Colonic mucosa (tissue), 4 donors: ENCODE data around the gene RAF1. TPM values are rescaled to one million over a fixed set of nuclear protein-coding genes. Genes with fewer than 3 reads are reported as not detected.

Experiments used
- DNase-seq: peaks from one replicate; pipeline ENCODE4 v3.0.0-alpha.2; 2020
- H3K27ac ChIP-seq: fragments of 200-600 bp; one replicate; pipeline ENCODE4 v1.8.0; 2021
- H3K27me3 ChIP-seq: fragments of 200-600 bp; one replicate; pipeline ENCODE4 v1.8.0; 2021
- H3K36me3 ChIP-seq: fragments of 200-600 bp; one replicate; pipeline ENCODE4 v1.8.0; 2021
- H3K4me1 ChIP-seq: fragments of 200-600 bp; one replicate; pipeline ENCODE4 v1.8.0; 2021; ENCODE audit warnings: mild to moderate bottlenecking
- H3K4me3 ChIP-seq: fragments of 200-600 bp; one replicate; pipeline ENCODE4 v1.8.0; 2021
- H3K9ac ChIP-seq, 2 donors: one replicate each; pipeline ENCODE4 v1.7.0; 2013; ENCODE audit warnings: control low read depth in 2 of 2, low read depth in 2 of 2, low read length in 2 of 2
- H3K9me3 ChIP-seq: fragments of 200-600 bp; one replicate; pipeline ENCODE4 v1.8.0; 2021
- CTCF ChIP-seq: fragments of 200-600 bp; IDR thresholded peaks from one replicate; pipeline ENCODE4 v1.8.0; 2022; ENCODE audit warnings: antibody characterized with exemption, mild to moderate bottlenecking
- intact Hi-C: fragments of 100-400 bp; cut with DNase I; formaldehyde crosslinking; loops from one replicate; pipeline ENCODE4 v1.14.1; 2022
- total RNA-seq, 2 donors: library from RNA; stranded (reverse); fragmentation: NEBNext Ultra II Directional in 1 of 2; extraction: Animal tissue kit (Norgen Biotek cat#: 25700) in 1 of 2; gene quantifications; one replicate each; pipeline ENCODE4 v1.2.1, GENCODE V29; 2021
- donor health status: healthy.
- donor health status: DM: no; HTN: no; CAD: no.
- donor health status: DM: no; HTN: no; CAD: no.

RAF1 gene
- total RNA-seq, 2 donors from 2014 or later, result 66.1 to 79.5 TPM

GRCh38 chr3:12541625-12542024, 122.3 kb downstream of the RAF1 start:
- Histone ChIP-seq H3K4me1 (no peaks in the 10 kb centered on the region), H3K27me3 (no peaks in the 10 kb centered on the region), H3K9ac (no peak overlapping the region), H3K4me3 (no peak overlapping the region), H3K9me3 (no peaks in the 10 kb centered on the region), H3K36me3 (no peaks in the 10 kb centered on the region), H3K27ac (no peak overlapping the region)
- intact Hi-C loops, result no loop called here
- DNase-seq, result no peak
- TF ChIP-seq CTCF, result no peak

GRCh38 chr3:12536423-12536822, 127.5 kb downstream of the RAF1 start:
- Histone ChIP-seq H3K9ac (no peak overlapping the region), H3K27ac (no peak overlapping the region), H3K36me3 (no peaks in the 10 kb centered on the region), H3K4me1 (no peaks in the 10 kb centered on the region), H3K27me3 (no peaks in the 10 kb centered on the region), H3K4me3 (no peak overlapping the region), H3K9me3 (no peaks in the 10 kb centered on the region)
- no peak for TF ChIP-seq CTCF
- intact Hi-C loops, result no loop called here
- no peak for DNase-seq

Other genes starting within 250 kb of the RAF1 start
- 10 to 100 TPM; 13.7 to 21.1 TPM for gene TSEN2, start 179.6 kb downstream of the RAF1 start, total RNA-seq
- gene MKRN2OS, start 118.6 kb downstream of the RAF1 start, total RNA-seq, result 1 to 10 TPM; 6.1 to 6.5 TPM
- gene MKRN2, start 107.0 kb downstream of the RAF1 start, total RNA-seq, result 10 to 100 TPM; 20.9 to 21.2 TPM
- not detected for gene TMEM40, start 95.1 kb upstream of the RAF1 start, total RNA-seq
- 1 to 10 TPM in 1 of 2 donors, under 1 TPM in 1; 0.72 to 2.2 TPM for gene CAND2, start 132.6 kb upstream of the RAF1 start, total RNA-seq
- 1,000 to 10,000 TPM; 1,239 to 1,262 TPM for gene RPL32, start 177.4 kb upstream of the RAF1 start, total RNA-seq